Coronary artery (tissue), 2 donors: Measurements from ENCODE around the gene TMEM107.
A peak's percentile ranks its signal among the peaks of the same experiment; 100 is the strongest.

Source experiments
- DNase-seq: peaks from one replicate; pipeline ENCODE4 v3.0.0-alpha.2; 2017; ENCODE audit warnings: low spot score
- H3K27ac ChIP-seq, 2 donors: fragments of 200-600 bp; sonication (generic); one replicate each; pipeline ENCODE4 v1.5.1; 2016 to 2019
- H3K4me3 ChIP-seq: fragments of 200-600 bp; sonication (generic); 2 replicates; pipeline ENCODE4 v1.5.1; 2016; ENCODE audit warnings: mild to moderate bottlenecking, moderate library complexity
- CTCF ChIP-seq: fragments of 200-600 bp; sonication (generic); IDR thresholded peaks from one replicate; pipeline ENCODE4 v1.5.1; 2019; ENCODE audit warnings: antibody characterized with exemption

TMEM107 gene

DNA sequence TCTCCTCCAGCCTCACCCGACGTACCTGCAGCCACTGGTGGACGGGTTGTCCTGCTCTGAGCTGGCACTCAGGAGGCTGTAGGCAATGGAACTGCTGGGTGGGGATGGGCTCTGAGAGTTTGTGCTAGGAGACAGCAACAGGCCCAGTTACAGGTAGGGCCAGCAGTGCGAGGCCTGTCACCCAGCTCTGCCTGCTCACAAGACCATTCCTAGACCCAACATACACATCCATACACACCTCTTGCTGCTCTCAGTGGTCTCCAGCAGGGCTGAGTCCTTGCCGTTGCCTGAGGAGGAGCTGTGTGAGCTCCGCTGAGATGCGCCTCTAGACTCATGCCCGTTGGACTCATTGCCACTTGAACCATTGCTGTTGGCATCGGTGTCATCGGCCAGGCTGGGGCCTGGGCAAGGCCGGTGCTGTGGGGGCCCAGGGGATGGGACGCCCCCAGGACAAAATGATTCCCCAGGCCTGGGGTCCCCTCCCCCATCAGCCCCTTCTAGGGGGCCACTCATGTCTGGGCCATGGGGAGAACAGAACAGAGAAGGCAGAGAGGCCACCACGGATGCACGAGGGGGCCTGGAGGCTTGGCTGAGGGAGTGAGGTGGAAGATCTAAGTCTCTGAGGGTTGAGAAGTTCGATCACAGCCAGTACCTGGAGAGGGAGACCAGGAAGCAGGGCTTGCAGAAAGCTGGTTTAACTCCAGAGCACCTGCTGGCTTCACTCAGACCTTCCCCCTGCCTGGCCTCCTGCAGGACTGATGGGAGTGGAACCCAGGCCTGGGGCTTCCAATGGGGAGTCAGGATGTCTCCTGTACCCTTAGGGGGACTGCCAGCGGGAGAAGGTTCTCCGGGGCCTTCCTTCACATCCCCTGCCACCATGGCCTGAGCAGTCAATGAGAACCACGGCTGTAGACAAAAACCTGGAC is 25.7 kb downstream of the TMEM107 start:
- peak; percentile 83 for DNase-seq

GRCh38 chr17:8149419-8150193 is 26.6 kb downstream of the TMEM107 start:
- peak; percentile 76 for DNase-seq
- Histone ChIP-seq H3K4me3 (peak overlapping the region; percentile 73), H3K27ac (peak overlapping the region; percentile 96 to 100)
- TF ChIP-seq CTCF: no peak

More for the DNA sequence above, 25.7 kb downstream of the TMEM107 start:
- Histone ChIP-seq H3K27ac (peak overlapping the region; percentile 96 to 100), H3K4me3 (peak overlapping the region; percentile 73)
- no peak for TF ChIP-seq CTCF

GRCh38 chr17:8148560-8148959 is 27.6 kb downstream of the TMEM107 start:
- H3K27ac ChIP-seq: peak overlapping the region; percentile 57 to 96
- DNase-seq: peak; percentile 70
- no peak for TF ChIP-seq CTCF

DNA sequence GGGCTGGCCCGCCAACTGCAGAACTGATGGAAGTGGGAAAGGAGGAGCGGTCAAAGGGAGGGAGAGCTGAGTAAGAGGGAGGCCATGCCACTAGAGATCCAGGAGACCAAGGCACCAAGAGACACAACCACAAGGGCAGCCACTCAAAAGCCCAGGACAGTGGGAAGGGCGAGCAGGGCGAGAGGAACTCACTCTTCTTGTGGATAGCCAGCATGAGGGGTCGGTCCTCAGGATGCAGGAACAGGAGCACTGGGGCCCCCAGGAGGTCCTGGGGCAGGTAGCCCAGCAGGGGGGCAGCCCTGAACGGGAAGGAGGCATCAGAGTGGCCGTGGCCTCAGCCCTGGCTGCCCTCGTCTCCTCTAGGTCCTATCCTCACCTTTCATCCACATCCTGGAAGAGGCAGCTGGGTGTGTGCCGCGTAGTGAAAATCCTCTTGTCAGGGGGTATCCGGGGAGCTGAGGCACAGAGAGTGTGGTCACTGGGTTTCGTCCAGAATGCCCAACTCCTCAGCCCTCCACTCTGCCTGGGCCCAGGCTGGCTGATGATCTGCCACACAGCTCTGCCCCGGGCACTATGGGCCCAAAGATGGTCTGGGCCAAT is 28.3 kb downstream of the TMEM107 start:
- peak; percentile 75 for DNase-seq
- Histone ChIP-seq H3K4me3 (peak overlapping the region; percentile 0), H3K27ac (peak overlapping the region; percentile 57 to 96)
- TF ChIP-seq CTCF: no peak

More at GRCh38 chr17:8148560-8148959, 27.6 kb downstream of the TMEM107 start:
- peak overlapping the region; percentile 0 for H3K4me3 ChIP-seq

DNA sequence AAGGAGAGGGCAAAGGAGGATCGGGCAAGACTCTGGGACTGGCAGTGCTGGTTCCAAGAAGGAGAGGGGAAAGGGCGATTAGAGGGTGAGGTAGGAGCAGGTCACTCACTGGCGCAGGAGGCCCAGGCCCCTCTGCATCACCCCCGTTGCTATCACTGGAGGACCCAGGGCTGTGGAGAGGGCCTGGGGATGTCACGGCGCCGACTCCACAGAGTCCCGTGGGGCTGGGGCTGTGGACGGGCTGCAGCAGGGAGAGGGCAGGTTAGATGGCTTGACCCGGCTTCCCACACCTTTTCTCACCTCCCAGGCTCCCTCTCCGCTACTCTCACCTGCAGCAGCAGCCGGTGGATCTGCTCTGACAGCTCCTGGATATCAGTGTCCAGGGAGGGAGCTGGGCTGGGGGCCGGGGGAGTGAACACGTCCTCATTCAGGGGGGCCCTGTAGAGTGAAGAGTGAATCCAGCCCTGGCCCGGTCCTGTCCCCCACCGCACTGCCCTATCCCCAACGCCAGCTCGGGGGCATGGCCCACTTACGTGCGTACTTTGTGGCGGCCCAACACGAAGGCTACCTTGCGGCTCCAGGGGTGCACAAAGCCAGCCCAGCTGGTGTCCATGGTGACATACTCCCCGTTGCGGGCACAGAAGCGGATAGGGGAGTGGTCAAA is 28.9 kb downstream of the TMEM107 start:
- Histone ChIP-seq H3K4me3 (no peak overlapping the region), H3K27ac (peak overlapping the region; percentile 57 to 96)
- DNase-seq: peak; percentile 76
- TF ChIP-seq CTCF: no peak

GRCh38 chr17:8146381-8147140 is 29.6 kb downstream of the TMEM107 start:
- no peak overlapping the region for H3K4me3 ChIP-seq
- DNase-seq: no peak
- TF ChIP-seq CTCF: no peak
- peak overlapping the region; percentile 57 to 96 for H3K27ac ChIP-seq
